Measurements from ENCODE around the gene LRP1B.

Gene LRP1B

DNA sequence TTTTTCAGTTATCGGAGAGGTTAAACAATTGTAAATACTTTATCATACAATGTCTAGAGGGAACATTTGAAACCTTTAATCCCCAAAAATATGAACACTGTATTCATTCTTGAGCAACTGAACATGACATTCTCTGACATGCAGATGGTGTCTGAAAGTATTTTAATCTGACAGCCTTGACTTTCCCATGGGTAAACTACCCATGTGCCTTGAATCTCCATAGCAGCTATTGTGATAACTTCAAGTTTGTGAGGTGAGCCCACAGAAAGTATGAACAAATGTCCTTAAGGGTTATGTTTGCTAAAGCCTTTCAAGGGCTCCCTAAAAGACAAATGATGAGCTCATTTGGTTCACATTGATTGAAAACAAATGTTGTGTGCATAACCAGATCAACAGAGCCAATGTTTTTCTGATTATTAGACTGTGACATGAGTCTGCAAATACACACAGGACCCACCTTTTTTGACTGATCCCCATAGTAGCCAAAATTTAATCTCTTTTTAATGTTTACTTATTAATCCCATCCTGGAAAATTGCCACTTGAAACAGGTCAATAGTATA, 1326.0 kb downstream of the LRP1B start:
- no peak for DNase-seq (ENCODE audit: low read depth)
- TF ChIP-seq CTCF (IDR thresholded peaks at IDR 0.05; ENCODE audit: control insufficient read depth, extremely low read depth, insufficient read depth) = no peak
- H3K4me3 ChIP-seq (ENCODE audit: low read depth, low read length) = no peak overlapping the region

DNA sequence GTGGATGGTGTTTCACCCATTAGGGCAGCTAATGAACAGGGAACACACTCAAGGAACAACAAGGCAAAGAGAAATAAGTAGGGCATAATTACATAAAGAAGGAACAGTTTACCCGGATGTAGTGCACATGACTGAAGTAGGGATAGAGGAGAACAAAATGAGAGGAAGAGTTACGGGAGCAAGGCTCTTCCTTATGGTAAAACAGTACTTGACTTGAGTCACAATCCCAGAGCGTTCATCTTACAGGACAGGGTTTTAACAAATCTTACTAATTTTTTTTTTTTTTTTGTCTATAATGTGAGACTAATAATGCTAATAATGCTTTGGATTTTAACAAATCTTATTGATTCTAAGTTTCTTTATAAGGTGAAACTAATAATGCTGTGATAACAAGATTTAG, 1329.5 kb downstream of the LRP1B start:
- TF ChIP-seq CTCF (IDR thresholded peaks at IDR 0.05; ENCODE audit: control insufficient read depth, extremely low read depth, insufficient read depth) = no peak
- DNase-seq (ENCODE audit: low read depth) = no peak
- H3K4me3 ChIP-seq (ENCODE audit: low read depth, low read length) = no peak overlapping the region

DNA sequence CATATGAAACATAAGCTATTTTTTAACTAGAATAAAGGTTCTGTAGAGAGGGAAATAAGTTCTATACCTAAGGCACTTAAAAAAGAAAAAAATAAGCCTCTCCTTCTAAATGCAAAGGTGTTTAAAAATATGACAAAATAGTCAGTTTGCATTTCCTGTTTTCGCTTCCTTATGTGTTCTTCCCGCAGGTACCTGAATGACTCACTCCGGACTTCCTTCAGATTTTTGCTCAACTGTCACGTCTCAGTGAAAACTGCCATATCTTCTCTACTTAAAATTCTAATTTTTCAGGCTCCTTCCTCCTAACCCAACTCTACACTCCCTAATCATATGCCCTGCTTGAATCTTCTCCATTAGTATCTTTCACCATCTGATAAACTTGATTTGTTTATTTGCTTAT, 1333.1 kb downstream of the LRP1B start:
- DNase-seq (ENCODE audit: low read depth) = no peak
- no peak overlapping the region for H3K4me3 ChIP-seq (ENCODE audit: low read depth, low read length)
- no peak for TF ChIP-seq CTCF (IDR thresholded peaks at IDR 0.05; ENCODE audit: control insufficient read depth, extremely low read depth, insufficient read depth)

DNA sequence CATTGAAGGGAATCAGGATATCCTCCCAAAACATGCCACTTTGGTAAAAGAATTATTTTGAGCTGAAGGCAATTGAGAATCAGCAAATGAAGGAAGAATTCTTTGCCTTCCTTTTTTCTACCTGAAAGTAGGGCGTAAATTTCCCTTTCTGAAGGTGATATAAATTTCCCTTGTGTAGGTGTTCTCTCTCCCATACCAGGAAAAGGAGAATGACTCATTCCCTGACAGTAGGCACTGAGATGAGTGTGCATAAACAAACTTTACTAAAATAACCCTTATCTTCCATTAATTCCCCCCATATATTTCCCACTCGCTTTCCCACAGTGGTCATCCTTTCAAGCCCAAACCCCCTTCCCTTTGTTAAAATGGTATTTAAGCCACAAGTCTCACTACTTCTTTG, 1339.0 kb downstream of the LRP1B start:
- TF ChIP-seq CTCF (IDR thresholded peaks at IDR 0.05; ENCODE audit: control insufficient read depth, extremely low read depth, insufficient read depth) = no peak
- no peak for DNase-seq (ENCODE audit: low read depth)
- H3K4me3 ChIP-seq (ENCODE audit: low read depth, low read length) = no peak overlapping the region

- H3K4me3 ChIP-seq (ENCODE audit: low read depth, low read length) = no peak overlapping the region
- no peak for DNase-seq (ENCODE audit: low read depth)
- no peak for TF ChIP-seq CTCF (IDR thresholded peaks at IDR 0.05; ENCODE audit: control insufficient read depth, extremely low read depth, insufficient read depth)
Observed at GRCh38 chr2:140786585-140786984, 1344.2 kb downstream of the LRP1B start.

DNA sequence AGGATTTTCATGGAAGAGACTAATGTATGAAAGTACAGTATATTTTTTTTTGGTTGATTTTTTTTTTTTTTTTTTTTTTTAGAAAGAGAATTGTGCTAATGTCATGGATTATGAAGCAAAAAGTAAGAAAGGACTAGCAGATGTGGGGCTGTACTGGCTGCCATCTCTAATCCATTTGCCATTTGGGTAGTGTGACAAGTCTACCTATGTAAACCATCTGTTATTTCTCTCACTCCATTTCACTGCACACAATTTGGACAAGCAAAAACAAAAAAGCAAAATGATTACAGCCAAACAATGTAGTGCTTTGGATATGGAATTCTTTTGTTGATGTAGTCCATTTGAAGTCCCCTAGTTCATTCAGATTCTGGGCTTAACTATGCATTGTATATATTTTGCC, 1355.4 kb downstream of the LRP1B start:
- no peak for TF ChIP-seq CTCF (IDR thresholded peaks at IDR 0.05; ENCODE audit: control insufficient read depth, extremely low read depth, insufficient read depth)
- H3K4me3 ChIP-seq (ENCODE audit: low read depth, low read length) = no peak overlapping the region
- DNase-seq (ENCODE audit: low read depth) = no peak

DNA sequence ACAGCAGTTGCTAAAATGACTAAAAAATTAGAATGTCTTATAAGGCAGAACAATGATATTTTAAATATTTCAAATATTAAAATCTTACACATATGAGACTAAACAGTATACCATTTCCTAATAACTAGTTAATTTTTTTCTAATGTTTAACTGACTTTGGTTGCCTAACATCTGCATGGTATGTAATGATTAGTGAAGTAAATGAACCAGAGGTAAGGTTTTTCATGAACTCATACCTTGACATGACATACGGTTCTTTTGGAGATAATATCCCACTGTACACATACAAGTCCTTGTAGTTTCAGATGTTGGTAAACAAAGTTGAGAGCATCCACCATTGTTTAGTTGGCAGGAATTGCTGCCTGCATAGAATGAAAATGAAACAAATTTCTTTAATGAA, 1360.2 kb downstream of the LRP1B start:
- DNase-seq (ENCODE audit: low read depth) = no peak

More for the DNA sequence above, 1360.2 kb downstream of the LRP1B start:
- no peak for TF ChIP-seq CTCF (IDR thresholded peaks at IDR 0.05; ENCODE audit: control insufficient read depth, extremely low read depth, insufficient read depth)
- no peak overlapping the region for H3K4me3 ChIP-seq (ENCODE audit: low read depth, low read length)

Data from LNCaP clone FGC (cell line).